MM.1S (cell line): ENCODE results near the gene ZNF74.

ENCODE experiments used
- DNase-seq: peaks from one replicate; pipeline ENCODE4 v3.0.0-alpha.2; 2015
- H2AFZ ChIP-seq: fragments of 300-600 bp; sonication (generic); 2 replicates; pipeline ENCODE4 v1.6.0; 2016; ENCODE audit warnings: antibody characterized with exemption, low read length
- H3F3A ChIP-seq: fragments of 300-600 bp; sonication (generic); 2 replicates; pipeline ENCODE4 v1.6.1; 2016; ENCODE audit warnings: mild to moderate bottlenecking, antibody characterized with exemption, low read length, moderate library complexity, mixed read lengths; ENCODE audit not compliant: insufficient read depth
- H3K27ac ChIP-seq: fragments of 300-600 bp; sonication (generic); 2 replicates; pipeline ENCODE4 v1.5.1; 2016; ENCODE audit warnings: mild to moderate bottlenecking, low read length
- H3K27me3 ChIP-seq: fragments of 300-600 bp; sonication (generic); replicated peaks from 2 replicates; pipeline ENCODE4 v1.6.0; 2016; ENCODE audit warnings: low read length; ENCODE audit not compliant: insufficient read depth
- H3K36me3 ChIP-seq: fragments of 300-600 bp; sonication (generic); replicated peaks from 2 replicates; pipeline ENCODE4 v1.6.1; 2016; ENCODE audit warnings: mild to moderate bottlenecking, low read length, mixed read lengths; ENCODE audit not compliant: insufficient read depth
- H3K4me1 ChIP-seq: fragments of 300-600 bp; sonication (generic); 2 replicates; pipeline ENCODE4 v1.6.1; 2016; ENCODE audit warnings: low read length, mixed read lengths
- H3K4me2 ChIP-seq: fragments of 300-600 bp; sonication (generic); 2 replicates; pipeline ENCODE4 v1.6.0; 2016; ENCODE audit warnings: low read depth, low read length
- H3K4me3 ChIP-seq: fragments of 300-600 bp; sonication (generic); 2 replicates; pipeline ENCODE4 v1.5.1; 2016; ENCODE audit warnings: low read length, mixed read lengths
- H3K79me2 ChIP-seq: fragments of 300-600 bp; sonication (generic); 2 replicates; pipeline ENCODE4 v1.6.1; 2016; ENCODE audit warnings: mixed run types, low read length, mixed read lengths
- H3K9ac ChIP-seq: fragments of 300-600 bp; sonication (generic); 2 replicates; pipeline ENCODE4 v1.6.1; 2016; ENCODE audit warnings: low read length, mixed read lengths
- H3K9me2 ChIP-seq: fragments of 300-600 bp; sonication (generic); replicated peaks from 2 replicates; pipeline ENCODE4 v1.6.1; 2016; ENCODE audit warnings: mild to moderate bottlenecking, low read length, mixed read lengths; ENCODE audit not compliant: insufficient read depth
- H3K9me3 ChIP-seq: fragments of 300-600 bp; sonication (generic); replicated peaks from 2 replicates; pipeline ENCODE4 v1.6.1; 2016; ENCODE audit warnings: mild to moderate bottlenecking, low read length, mixed read lengths; ENCODE audit not compliant: insufficient read depth
- H4K20me1 ChIP-seq: fragments of 300-600 bp; sonication (generic); 2 replicates; pipeline ENCODE4 v1.6.1; 2016; ENCODE audit warnings: mild to moderate bottlenecking, low read length, moderate library complexity, mixed read lengths; ENCODE audit not compliant: insufficient read depth
- EZH2 ChIP-seq: fragments of 300-600 bp; sonication (generic); optimal IDR thresholded peaks from 2 replicates; pipeline ENCODE3; 2017; ENCODE audit warnings: low read depth, mild to moderate bottlenecking, antibody characterized with exemption, low read length, mixed read lengths
- EZH2phosphoT487 ChIP-seq: fragments of 300-600 bp; sonication (generic); IDR thresholded peaks from 2 replicates; pipeline ENCODE4 v1.6.1; 2018; ENCODE audit warnings: antibody characterized with exemption, low read length
- TF ChIP-seq, protein P1 (sequence below): fragments of 300-600 bp; sonication (generic); IDR thresholded peaks from 2 replicates; pipeline ENCODE4 v1.5.1; 2016; ENCODE audit warnings: antibody characterized with exemption, low read length, mixed read lengths

Gene ZNF74

GRCh38 chr22:20442485-20443284 lies 48.7 kb downstream of the ZNF74 start:
- no peaks in the 10 kb centered on the region for H3F3A ChIP-seq
- no peak overlapping the region for H2AFZ ChIP-seq
- H3K27ac ChIP-seq = no peak overlapping the region
- H3K9ac ChIP-seq = no peak overlapping the region
- no peaks in the 10 kb centered on the region for H3K4me1 ChIP-seq
- H3K27me3 ChIP-seq = peaks cover 10% of the 10 kb centered on the region
- DNase-seq = no peak
- H3K9me2 ChIP-seq = no peaks in the 10 kb centered on the region
- H3K9me3 ChIP-seq = no peaks in the 10 kb centered on the region
- H3K4me3 ChIP-seq = no peak overlapping the region
- no peaks in the 10 kb centered on the region for H4K20me1 ChIP-seq
- TF ChIP-seq, protein P1, sequence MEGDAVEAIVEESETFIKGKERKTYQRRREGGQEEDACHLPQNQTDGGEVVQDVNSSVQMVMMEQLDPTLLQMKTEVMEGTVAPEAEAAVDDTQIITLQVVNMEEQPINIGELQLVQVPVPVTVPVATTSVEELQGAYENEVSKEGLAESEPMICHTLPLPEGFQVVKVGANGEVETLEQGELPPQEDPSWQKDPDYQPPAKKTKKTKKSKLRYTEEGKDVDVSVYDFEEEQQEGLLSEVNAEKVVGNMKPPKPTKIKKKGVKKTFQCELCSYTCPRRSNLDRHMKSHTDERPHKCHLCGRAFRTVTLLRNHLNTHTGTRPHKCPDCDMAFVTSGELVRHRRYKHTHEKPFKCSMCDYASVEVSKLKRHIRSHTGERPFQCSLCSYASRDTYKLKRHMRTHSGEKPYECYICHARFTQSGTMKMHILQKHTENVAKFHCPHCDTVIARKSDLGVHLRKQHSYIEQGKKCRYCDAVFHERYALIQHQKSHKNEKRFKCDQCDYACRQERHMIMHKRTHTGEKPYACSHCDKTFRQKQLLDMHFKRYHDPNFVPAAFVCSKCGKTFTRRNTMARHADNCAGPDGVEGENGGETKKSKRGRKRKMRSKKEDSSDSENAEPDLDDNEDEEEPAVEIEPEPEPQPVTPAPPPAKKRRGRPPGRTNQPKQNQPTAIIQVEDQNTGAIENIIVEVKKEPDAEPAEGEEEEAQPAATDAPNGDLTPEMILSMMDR = no peak
- TF ChIP-seq EZH2phosphoT487 (no peak), EZH2 (no peak)
- no peaks in the 10 kb centered on the region for H3K36me3 ChIP-seq
- H3K4me2 ChIP-seq = no peak overlapping the region
- no peaks in the 10 kb centered on the region for H3K79me2 ChIP-seq

DNA sequence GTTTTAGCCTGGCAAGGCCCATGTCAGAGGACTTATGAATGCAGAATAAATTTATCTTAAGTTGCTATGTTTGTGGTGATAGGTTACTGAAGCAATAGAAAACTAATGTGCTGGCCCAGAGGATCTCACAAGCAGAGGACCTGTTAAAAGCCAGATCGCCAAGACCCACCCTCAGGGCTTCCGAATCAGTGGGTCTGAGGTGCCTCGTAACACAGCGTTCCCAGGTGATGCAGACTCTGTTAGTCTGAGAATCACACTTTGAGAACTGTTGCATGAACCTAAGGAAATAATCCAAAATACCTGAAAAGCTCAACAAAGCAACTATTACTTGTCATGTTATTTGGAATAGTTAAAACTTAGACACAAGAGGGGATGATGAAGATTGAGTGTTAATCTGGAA lies 50.4 kb downstream of the ZNF74 start:
- no peak overlapping the region for H3K4me2 ChIP-seq
- H2AFZ ChIP-seq = no peak overlapping the region
- H3K9me2 ChIP-seq = no peaks in the 10 kb centered on the region
- H4K20me1 ChIP-seq = no peaks in the 10 kb centered on the region
- no peaks in the 10 kb centered on the region for H3K27me3 ChIP-seq
- no peaks in the 10 kb centered on the region for H3K36me3 ChIP-seq
- H3K27ac ChIP-seq = no peak overlapping the region
- no peak overlapping the region for H3K4me3 ChIP-seq
- TF ChIP-seq, protein P1 = no peak
- TF ChIP-seq EZH2phosphoT487 = no peak
- TF ChIP-seq EZH2 = no peak
- H3K9me3 ChIP-seq = no peaks in the 10 kb centered on the region
- DNase-seq = no peak
- no peaks in the 10 kb centered on the region for H3K79me2 ChIP-seq
- H3F3A ChIP-seq = no peaks in the 10 kb centered on the region
- no peaks in the 10 kb centered on the region for H3K4me1 ChIP-seq
- H3K9ac ChIP-seq = no peak overlapping the region

DNA sequence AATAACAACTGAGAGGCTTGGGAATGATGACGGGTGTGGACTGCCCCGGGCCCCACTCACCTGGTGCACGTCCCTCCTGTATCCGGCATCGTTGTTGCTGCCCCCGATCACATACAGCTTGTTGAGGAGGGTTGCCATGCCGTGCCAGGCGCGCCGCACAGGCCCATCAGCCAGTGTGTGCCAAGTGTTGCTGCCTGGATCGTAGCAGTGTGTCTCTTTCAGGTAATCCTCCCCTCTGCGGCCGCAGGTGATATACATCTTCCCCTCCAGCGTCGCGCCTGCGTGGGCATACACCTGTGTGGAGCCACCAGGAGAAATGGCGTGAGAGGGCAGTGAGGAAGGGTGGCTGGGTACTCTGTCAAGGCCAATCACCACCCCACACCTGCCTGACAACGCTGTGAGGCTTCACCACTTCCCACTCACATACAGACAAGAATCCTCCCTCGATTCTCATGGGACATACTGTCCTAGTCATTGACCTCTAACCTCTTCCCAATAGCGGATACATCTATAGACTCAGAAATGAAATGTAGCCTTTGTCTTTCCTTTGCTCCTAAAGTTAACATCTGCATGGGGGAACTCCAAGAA lies 52.5 kb downstream of the ZNF74 start:
- Histone ChIP-seq H3K9ac (no peak overlapping the region), H2AFZ (no peak overlapping the region), H3K4me1 (no peaks in the 10 kb centered on the region), H3F3A (no peaks in the 10 kb centered on the region), H3K36me3 (no peaks in the 10 kb centered on the region), H3K9me3 (no peaks in the 10 kb centered on the region), H3K9me2 (no peaks in the 10 kb centered on the region), H4K20me1 (no peaks in the 10 kb centered on the region), H3K27ac (no peak overlapping the region), H3K79me2 (no peaks in the 10 kb centered on the region), H3K4me2 (no peak overlapping the region), H3K27me3 (no peaks in the 10 kb centered on the region), H3K4me3 (no peak overlapping the region)
- DNase-seq = no peak
- TF ChIP-seq EZH2phosphoT487 (no peak), EZH2 (no peak)
- TF ChIP-seq, protein P1 = no peak
